ENCODE data around the gene SLC16A4. TPM values are rescaled to one million over a fixed set of nuclear protein-coding genes. Genes with fewer than 3 reads are reported as not detected.

The SLC16A4 gene
- total RNA-seq, 1 experiment from 2014 or later = 0.22 TPM

- peaks cover 4% of the 10 kb centered on the region for H3K36me3 ChIP-seq (ENCODE audit: low read depth, low read length)
- H3K9me3 ChIP-seq (ENCODE audit: low read length) = no peaks in the 10 kb centered on the region
- H3K4me2 ChIP-seq (ENCODE audit: low read length) = peak overlapping the region; percentile 20
- intact Hi-C loops (cut with micrococcal nuclease) = loop anchor here (1.0 to 5.0 kb wide), 2 partner anchors 36 to 51 kb away; partner anchors contain the start of genes LAMTOR5 and SLC16A4
- no peak for TF ChIP-seq EZH2phosphoT487 (IDR thresholded peaks at IDR 0.05; ENCODE audit: borderline replicate concordance, low read length)
- TF ChIP-seq CTCF (conservative IDR thresholded peaks at IDR 0.05; ENCODE audit: low read depth, low read length) = no peak
- no peak for TF ChIP-seq EZH2 (IDR thresholded peaks at IDR 0.05; ENCODE audit: low read length, unreplicated experiment)
- ATAC-seq (peak; percentile 95), DNase-seq (peak; percentile 93)
- BruUV-seq (replicated peaks) = no TSS peak
- peaks cover 23% of the 10 kb centered on the region for H3K4me1 ChIP-seq (ENCODE audit: insufficient read depth, low read length)
- H3K27ac ChIP-seq (ENCODE audit: low read length) = no peak overlapping the region
- peaks cover 12% of the 10 kb centered on the region for H3F3A ChIP-seq (ENCODE audit: low read length, unreplicated experiment)
- POLR2A ChIA-PET (ENCODE audit: unreplicated experiment) = no interaction called here
- H2AFZ ChIP-seq (ENCODE audit: low read length) = no peak overlapping the region
- H3K4me3 ChIP-seq (ENCODE audit: low read length) = no peak overlapping the region; the same call in 1 of the 2 replicates
- no peaks in the 10 kb centered on the region for H3K27me3 ChIP-seq (ENCODE audit: low read length)
- H3K9ac ChIP-seq (ENCODE audit: low read length) = no peak overlapping the region
- peaks cover 97% of the 10 kb centered on the region for H3K79me2 ChIP-seq (ENCODE audit: low read length)
- H4K20me1 ChIP-seq (ENCODE audit: low read length) = peaks cover 35% of the 10 kb centered on the region
- CTCF ChIA-PET = no interaction called here
- H3K9me2 ChIP-seq (replicated peaks; ENCODE audit: low read length) = no peaks in the 10 kb centered on the region
Measured at GRCh38 chr1:110356379-110356778, 34.4 kb downstream of the SLC16A4 start.

- H3K4me2 ChIP-seq (ENCODE audit: low read length) = peak overlapping the region; percentile 20; the same call in 1 of the 2 replicates
- no TSS peak for BruUV-seq (replicated peaks)
- H2AFZ ChIP-seq (ENCODE audit: low read length) = no peak overlapping the region
- H4K20me1 ChIP-seq (ENCODE audit: low read length) = peaks cover 43% of the 10 kb centered on the region
- peaks cover 98% of the 10 kb centered on the region for H3K79me2 ChIP-seq (ENCODE audit: low read length)
- H3K9ac ChIP-seq (ENCODE audit: low read length) = no peak overlapping the region
- CTCF ChIA-PET = no interaction called here
- H3K27ac ChIP-seq (ENCODE audit: low read length) = no peak overlapping the region
- peaks cover 29% of the 10 kb centered on the region for H3K4me1 ChIP-seq (ENCODE audit: insufficient read depth, low read length)
- DNase-seq (no peak), ATAC-seq (no peak)
- H3K36me3 ChIP-seq (ENCODE audit: low read depth, low read length) = peaks cover 10% of the 10 kb centered on the region
- POLR2A ChIA-PET (ENCODE audit: unreplicated experiment) = no interaction called here
- intact Hi-C loops (cut with micrococcal nuclease) = loop anchor here (5.0 kb wide), 1 partner anchor 37 kb away; the partner anchor contains the start of gene SLC16A4
- H3F3A ChIP-seq (ENCODE audit: low read length, unreplicated experiment) = peaks cover 12% of the 10 kb centered on the region
- H3K9me2 ChIP-seq (replicated peaks; ENCODE audit: low read length) = no peaks in the 10 kb centered on the region
- TF ChIP-seq EZH2 (IDR thresholded peaks at IDR 0.05; ENCODE audit: low read length, unreplicated experiment) (no peak), EZH2phosphoT487 (IDR thresholded peaks at IDR 0.05; ENCODE audit: borderline replicate concordance, low read length) (no peak), CTCF (conservative IDR thresholded peaks at IDR 0.05; ENCODE audit: low read depth, low read length) (no peak)
- H3K9me3 ChIP-seq (ENCODE audit: low read length) = no peaks in the 10 kb centered on the region
- H3K27me3 ChIP-seq (ENCODE audit: low read length) = no peaks in the 10 kb centered on the region
- H3K4me3 ChIP-seq (ENCODE audit: low read length) = no peak overlapping the region
Measured at GRCh38 chr1:110355321-110355720, 35.5 kb downstream of the SLC16A4 start.

- Histone ChIP-seq H2AFZ (ENCODE audit: low read length) (no peak overlapping the region), H3K9ac (ENCODE audit: low read length) (no peak overlapping the region), H3K4me2 (ENCODE audit: low read length) (peak overlapping the region; percentile 29; the same call in 1 of the 2 replicates), H3K4me1 (ENCODE audit: insufficient read depth, low read length) (peaks cover 39% of the 10 kb centered on the region), H3F3A (ENCODE audit: low read length, unreplicated experiment) (peaks cover 2% of the 10 kb centered on the region), H3K27ac (ENCODE audit: low read length) (no peak overlapping the region), H3K27me3 (ENCODE audit: low read length) (no peaks in the 10 kb centered on the region), H3K36me3 (ENCODE audit: low read depth, low read length) (peaks cover 40% of the 10 kb centered on the region), H3K9me2 (replicated peaks; ENCODE audit: low read length) (no peaks in the 10 kb centered on the region), H4K20me1 (ENCODE audit: low read length) (peaks cover 49% of the 10 kb centered on the region), H3K79me2 (ENCODE audit: low read length) (peaks cover 99% of the 10 kb centered on the region), H3K4me3 (ENCODE audit: low read length) (no peak overlapping the region), H3K9me3 (ENCODE audit: low read length) (no peaks in the 10 kb centered on the region)
- CTCF ChIA-PET = no interaction called here
- intact Hi-C loops (cut with micrococcal nuclease) = no loop called here
- no TSS peak for BruUV-seq (replicated peaks)
- POLR2A ChIA-PET (ENCODE audit: unreplicated experiment) = no interaction called here
- no peak for TF ChIP-seq CTCF (conservative IDR thresholded peaks at IDR 0.05; ENCODE audit: low read depth, low read length)
- TF ChIP-seq EZH2phosphoT487 (IDR thresholded peaks at IDR 0.05; ENCODE audit: borderline replicate concordance, low read length) = no peak
- ATAC-seq (no peak), DNase-seq (no peak)
Measured at GRCh38 chr1:110350360-110350759, 40.5 kb downstream of the SLC16A4 start.

All from PC-3 (cell line).